Activated naive CD4-positive, alpha-beta T cell treated with Interleukin-2 at 50 U/mL for 16 hours (primary cell): ENCODE measurements around the gene GLO1.
"Not testable (repeated sequence)": the region's sequence is repeated elsewhere in the genome, so short reads cannot be mapped to it uniquely, and the experiment has no call there.

Experiments used
- DNase-seq: peaks from one replicate; pipeline ENCODE4 v3.0.0-alpha.2; 2020

GLO1 gene

GRCh38 chr6:38703949-38704590 lies 1.1 kb upstream of the GLO1 start:
- DNase-seq = no peak

GRCh38 chr6:38701551-38701950 lies 1.4 kb downstream of the GLO1 start:
- DNase-seq = no peak

GRCh38 chr6:38699702-38700101 lies 3.2 kb downstream of the GLO1 start:
- not testable (repeated sequence) for DNase-seq

GRCh38 chr6:38697846-38698245 lies 5.1 kb downstream of the GLO1 start:
- DNase-seq = no peak

GRCh38 chr6:38696345-38696744 lies 6.6 kb downstream of the GLO1 start:
- DNase-seq = no peak

GRCh38 chr6:38695933-38696332 lies 7.0 kb downstream of the GLO1 start:
- DNase-seq = no peak

GRCh38 chr6:38695227-38695900 lies 7.6 kb downstream of the GLO1 start:
- no peak for DNase-seq

- no peak for DNase-seq
These were observed 14.3 kb downstream of the GLO1 start for GRCh38 chr6:38688579-38689087.

GRCh38 chr6:38687549-38687948 lies 15.4 kb downstream of the GLO1 start:
- DNase-seq = no peak

- DNase-seq = no peak
These were observed 15.9 kb downstream of the GLO1 start for GRCh38 chr6:38687043-38687353.

- no peak for DNase-seq
These were observed 16.5 kb downstream of the GLO1 start for GRCh38 chr6:38686270-38687042.

GRCh38 chr6:38684904-38685303 lies 18.0 kb downstream of the GLO1 start:
- DNase-seq = no peak

GRCh38 chr6:38684237-38684636 lies 18.7 kb downstream of the GLO1 start:
- no peak for DNase-seq

GRCh38 chr6:38681850-38682249 lies 21.1 kb downstream of the GLO1 start:
- no peak for DNase-seq

GRCh38 chr6:38679668-38680067 lies 23.3 kb downstream of the GLO1 start:
- no peak for DNase-seq

- no peak for DNase-seq
These were observed 24.7 kb downstream of the GLO1 start for GRCh38 chr6:38678178-38678760.

- no peak for DNase-seq
These were observed 25.9 kb downstream of the GLO1 start for GRCh38 chr6:38676974-38677544.

GRCh38 chr6:38676236-38676973 lies 26.5 kb downstream of the GLO1 start:
- no peak for DNase-seq

- peak; percentile 28 for DNase-seq
These were observed 29.4 kb downstream of the GLO1 start for GRCh38 chr6:38673397-38674165.

- DNase-seq = peak; percentile 15
These were observed 31.0 kb downstream of the GLO1 start for GRCh38 chr6:38671885-38672467.
